MM.1S (cell line): ENCODE data around the gene CHID1.

Experiments used
- DNase-seq: peaks from one replicate; pipeline ENCODE4 v3.0.0-alpha.2; 2015
- H2AFZ ChIP-seq: fragments of 300-600 bp; sonication (generic); 2 replicates; pipeline ENCODE4 v1.6.0; 2016; ENCODE audit warnings: antibody characterized with exemption, low read length
- H3F3A ChIP-seq: fragments of 300-600 bp; sonication (generic); 2 replicates; pipeline ENCODE4 v1.6.1; 2016; ENCODE audit warnings: mild to moderate bottlenecking, antibody characterized with exemption, low read length, moderate library complexity, mixed read lengths; ENCODE audit not compliant: insufficient read depth
- H3K27ac ChIP-seq: fragments of 300-600 bp; sonication (generic); 2 replicates; pipeline ENCODE4 v1.5.1; 2016; ENCODE audit warnings: mild to moderate bottlenecking, low read length
- H3K27me3 ChIP-seq: fragments of 300-600 bp; sonication (generic); replicated peaks from 2 replicates; pipeline ENCODE4 v1.6.0; 2016; ENCODE audit warnings: low read length; ENCODE audit not compliant: insufficient read depth
- H3K36me3 ChIP-seq: fragments of 300-600 bp; sonication (generic); replicated peaks from 2 replicates; pipeline ENCODE4 v1.6.1; 2016; ENCODE audit warnings: mild to moderate bottlenecking, low read length, mixed read lengths; ENCODE audit not compliant: insufficient read depth
- H3K4me1 ChIP-seq: fragments of 300-600 bp; sonication (generic); 2 replicates; pipeline ENCODE4 v1.6.1; 2016; ENCODE audit warnings: low read length, mixed read lengths
- H3K4me2 ChIP-seq: fragments of 300-600 bp; sonication (generic); 2 replicates; pipeline ENCODE4 v1.6.0; 2016; ENCODE audit warnings: low read depth, low read length
- H3K4me3 ChIP-seq: fragments of 300-600 bp; sonication (generic); 2 replicates; pipeline ENCODE4 v1.5.1; 2016; ENCODE audit warnings: low read length, mixed read lengths
- H3K79me2 ChIP-seq: fragments of 300-600 bp; sonication (generic); 2 replicates; pipeline ENCODE4 v1.6.1; 2016; ENCODE audit warnings: mixed run types, low read length, mixed read lengths
- H3K9ac ChIP-seq: fragments of 300-600 bp; sonication (generic); 2 replicates; pipeline ENCODE4 v1.6.1; 2016; ENCODE audit warnings: low read length, mixed read lengths
- H3K9me2 ChIP-seq: fragments of 300-600 bp; sonication (generic); replicated peaks from 2 replicates; pipeline ENCODE4 v1.6.1; 2016; ENCODE audit warnings: mild to moderate bottlenecking, low read length, mixed read lengths; ENCODE audit not compliant: insufficient read depth
- H3K9me3 ChIP-seq: fragments of 300-600 bp; sonication (generic); replicated peaks from 2 replicates; pipeline ENCODE4 v1.6.1; 2016; ENCODE audit warnings: mild to moderate bottlenecking, low read length, mixed read lengths; ENCODE audit not compliant: insufficient read depth
- H4K20me1 ChIP-seq: fragments of 300-600 bp; sonication (generic); 2 replicates; pipeline ENCODE4 v1.6.1; 2016; ENCODE audit warnings: mild to moderate bottlenecking, low read length, moderate library complexity, mixed read lengths; ENCODE audit not compliant: insufficient read depth
- EZH2 ChIP-seq: fragments of 300-600 bp; sonication (generic); optimal IDR thresholded peaks from 2 replicates; pipeline ENCODE3; 2017; ENCODE audit warnings: low read depth, mild to moderate bottlenecking, antibody characterized with exemption, low read length, mixed read lengths
- EZH2phosphoT487 ChIP-seq: fragments of 300-600 bp; sonication (generic); IDR thresholded peaks from 2 replicates; pipeline ENCODE4 v1.6.1; 2018; ENCODE audit warnings: antibody characterized with exemption, low read length
- TF ChIP-seq, protein P1 (sequence below): fragments of 300-600 bp; sonication (generic); IDR thresholded peaks from 2 replicates; pipeline ENCODE4 v1.5.1; 2016; ENCODE audit warnings: antibody characterized with exemption, low read length, mixed read lengths

The CHID1 gene

DNA sequence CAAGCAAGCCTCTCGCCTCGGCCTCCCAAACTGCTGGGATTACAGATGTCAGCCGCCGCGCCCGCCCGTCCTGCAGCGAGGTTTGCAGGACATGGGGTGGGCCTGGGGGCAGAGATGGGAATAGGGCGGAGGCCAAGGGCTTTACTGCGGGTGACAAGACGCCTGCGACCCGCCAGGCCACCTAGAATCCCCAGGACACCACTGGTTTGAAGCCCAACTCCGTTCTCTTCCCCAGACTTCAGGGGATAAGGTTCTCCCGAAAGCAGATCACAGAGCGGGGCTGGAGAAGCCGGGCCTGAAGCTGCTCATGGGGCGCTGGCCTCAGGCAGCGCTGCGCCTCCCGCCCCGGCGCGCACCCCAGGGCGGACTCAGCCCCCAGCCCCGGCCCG lies 68.6 kb downstream of the CHID1 start:
- peak overlapping the region; percentile 95 for H3K9ac ChIP-seq
- H3K4me3 ChIP-seq = peak overlapping the region; percentile 99
- H3F3A ChIP-seq = no peaks in the 10 kb centered on the region
- no peaks in the 10 kb centered on the region for H3K9me2 ChIP-seq
- H3K4me2 ChIP-seq = peak overlapping the region; percentile 92; the same call in 1 of the 2 replicates
- H3K27ac ChIP-seq = no peak overlapping the region; the same call in 1 of the 2 replicates
- DNase-seq = no peak
- TF ChIP-seq EZH2 (no peak), EZH2phosphoT487 (no peak)
- TF ChIP-seq, protein P1, sequence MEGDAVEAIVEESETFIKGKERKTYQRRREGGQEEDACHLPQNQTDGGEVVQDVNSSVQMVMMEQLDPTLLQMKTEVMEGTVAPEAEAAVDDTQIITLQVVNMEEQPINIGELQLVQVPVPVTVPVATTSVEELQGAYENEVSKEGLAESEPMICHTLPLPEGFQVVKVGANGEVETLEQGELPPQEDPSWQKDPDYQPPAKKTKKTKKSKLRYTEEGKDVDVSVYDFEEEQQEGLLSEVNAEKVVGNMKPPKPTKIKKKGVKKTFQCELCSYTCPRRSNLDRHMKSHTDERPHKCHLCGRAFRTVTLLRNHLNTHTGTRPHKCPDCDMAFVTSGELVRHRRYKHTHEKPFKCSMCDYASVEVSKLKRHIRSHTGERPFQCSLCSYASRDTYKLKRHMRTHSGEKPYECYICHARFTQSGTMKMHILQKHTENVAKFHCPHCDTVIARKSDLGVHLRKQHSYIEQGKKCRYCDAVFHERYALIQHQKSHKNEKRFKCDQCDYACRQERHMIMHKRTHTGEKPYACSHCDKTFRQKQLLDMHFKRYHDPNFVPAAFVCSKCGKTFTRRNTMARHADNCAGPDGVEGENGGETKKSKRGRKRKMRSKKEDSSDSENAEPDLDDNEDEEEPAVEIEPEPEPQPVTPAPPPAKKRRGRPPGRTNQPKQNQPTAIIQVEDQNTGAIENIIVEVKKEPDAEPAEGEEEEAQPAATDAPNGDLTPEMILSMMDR = no peak
- H4K20me1 ChIP-seq = peaks cover 9% of the 10 kb centered on the region
- H3K36me3 ChIP-seq = 0 out of 2 replicates have a peak, but pooled peaks cover 4% of the 10 kb centered on the region
- H3K9me3 ChIP-seq = no peaks in the 10 kb centered on the region
- peaks cover 31% of the 10 kb centered on the region for H3K79me2 ChIP-seq
- peaks cover 10% of the 10 kb centered on the region for H3K4me1 ChIP-seq
- peaks cover 37% of the 10 kb centered on the region for H3K27me3 ChIP-seq
- peak overlapping the region; percentile 63; the same call in 1 of the 2 replicates for H2AFZ ChIP-seq

DNA sequence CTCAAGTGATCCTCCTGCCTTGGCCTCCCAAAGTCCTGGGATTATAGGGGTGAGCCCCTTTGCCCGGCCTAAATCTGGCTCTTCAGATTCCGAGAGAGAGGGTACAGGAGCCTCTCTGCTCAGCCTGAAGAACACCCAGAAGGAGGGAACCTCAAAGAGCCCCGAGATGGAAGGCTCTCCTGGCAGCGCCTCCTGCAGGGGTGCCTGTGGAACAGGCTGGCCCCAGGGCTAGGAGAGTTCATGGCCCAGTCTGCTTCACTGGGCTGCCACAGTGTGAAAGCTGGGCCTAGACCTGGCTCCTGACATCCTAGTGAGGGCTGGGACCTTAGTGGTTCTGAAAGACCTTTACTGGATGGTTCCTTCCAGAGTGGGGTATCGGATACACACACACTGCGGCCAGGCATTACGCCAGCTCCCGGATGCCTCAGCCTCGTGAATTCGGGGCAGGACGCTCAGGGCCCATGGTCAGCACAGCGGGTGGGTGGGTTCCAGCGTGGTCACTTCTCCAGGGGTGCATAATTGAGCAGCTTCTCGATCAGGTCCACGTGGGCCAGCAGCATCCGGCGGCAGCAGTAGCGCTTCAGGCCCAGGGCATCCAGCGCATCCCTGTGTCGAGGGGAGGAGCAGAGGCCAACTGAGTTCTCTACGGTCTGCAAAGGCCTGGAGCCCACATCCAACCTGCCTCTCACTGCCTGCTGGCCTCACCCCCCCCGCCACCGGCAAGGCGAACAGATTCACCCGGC lies 70.6 kb downstream of the CHID1 start:
- Histone ChIP-seq H3K79me2 (peaks cover 31% of the 10 kb centered on the region), H3K27me3 (peaks cover 18% of the 10 kb centered on the region), H3K9me3 (no peaks in the 10 kb centered on the region), H3K4me1 (peaks cover 10% of the 10 kb centered on the region), H4K20me1 (peaks cover 9% of the 10 kb centered on the region), H3K36me3 (0 out of 2 replicates have a peak, but pooled peaks cover 4% of the 10 kb centered on the region), H3K9ac (no peak overlapping the region), H3K27ac (no peak overlapping the region), H2AFZ (no peak overlapping the region), H3K4me3 (no peak overlapping the region), H3F3A (no peaks in the 10 kb centered on the region), H3K4me2 (no peak overlapping the region), H3K9me2 (no peaks in the 10 kb centered on the region)
- DNase-seq = no peak
- TF ChIP-seq, protein P1 = peak; percentile 25
- no peak for TF ChIP-seq EZH2phosphoT487

GRCh38 chr11:839280-839623 lies 71.4 kb downstream of the CHID1 start:
- H4K20me1 ChIP-seq = peaks cover 9% of the 10 kb centered on the region
- no peaks in the 10 kb centered on the region for H3K9me3 ChIP-seq
- 0 out of 2 replicates have a peak, but pooled peaks cover 4% of the 10 kb centered on the region for H3K36me3 ChIP-seq
- no peak overlapping the region for H2AFZ ChIP-seq
- H3K4me2 ChIP-seq = no peak overlapping the region
- peaks cover 31% of the 10 kb centered on the region for H3K79me2 ChIP-seq
- DNase-seq = no peak
- no peaks in the 10 kb centered on the region for H3K9me2 ChIP-seq
- H3F3A ChIP-seq = no peaks in the 10 kb centered on the region
- no peak overlapping the region for H3K9ac ChIP-seq
- H3K27me3 ChIP-seq = peaks cover 13% of the 10 kb centered on the region
- no peak overlapping the region for H3K27ac ChIP-seq
- H3K4me1 ChIP-seq = peaks cover 10% of the 10 kb centered on the region
- H3K4me3 ChIP-seq = no peak overlapping the region
- TF ChIP-seq, protein P1 = no peak
- TF ChIP-seq EZH2phosphoT487 = no peak
- TF ChIP-seq EZH2 = no peak
